ENCODE data around the gene TPST1. TPM values are rescaled to one million over a fixed set of nuclear protein-coding genes. Genes with fewer than 3 reads are reported as not detected.
"Not testable (repeated sequence)": the region's sequence is repeated elsewhere in the genome, so short reads cannot be mapped to it uniquely, and the experiment has no call there.

Gene TPST1
- total RNA-seq, 1 donor from 2014 or later = 6.0 TPM

- DNase-seq = no peak
- ATAC-seq = no peak
- intact Hi-C loops (cut with micrococcal nuclease) = no loop called here
Measured at GRCh38 chr7:66313886-66314568, 108.9 kb downstream of the TPST1 start.

GRCh38 chr7:66315192-66315591 is 110.1 kb downstream of the TPST1 start:
- ATAC-seq (no peak), DNase-seq (no peak)
- intact Hi-C loops (cut with micrococcal nuclease) = no loop called here

GRCh38 chr7:66319407-66319979 is 114.4 kb downstream of the TPST1 start:
- no peak for DNase-seq
- ATAC-seq = no peak

GRCh38 chr7:66321283-66321682 is 116.1 kb downstream of the TPST1 start:
- no peak for ATAC-seq

More at GRCh38 chr7:66319407-66319979, 114.4 kb downstream of the TPST1 start:
- intact Hi-C loops (cut with micrococcal nuclease) = no loop called here

GRCh38 chr7:66323114-66323796 is 118.1 kb downstream of the TPST1 start:
- DNase-seq = no peak
- intact Hi-C loops (cut with micrococcal nuclease) = no loop called here
- no peak for ATAC-seq

More at GRCh38 chr7:66321283-66321682, 116.1 kb downstream of the TPST1 start:
- intact Hi-C loops (cut with micrococcal nuclease) = no loop called here
- no peak for DNase-seq

GRCh38 chr7:66324985-66325384 is 119.9 kb downstream of the TPST1 start:
- ATAC-seq; intact Hi-C loops (cut with micrococcal nuclease): not testable (repeated sequence)

GRCh38 chr7:66326501-66327215 is 121.5 kb downstream of the TPST1 start:
- ATAC-seq (peak; percentile 38), DNase-seq (no peak)
- intact Hi-C loops (cut with micrococcal nuclease) = no loop called here

More at GRCh38 chr7:66324985-66325384, 119.9 kb downstream of the TPST1 start:
- not testable (repeated sequence) for DNase-seq

GRCh38 chr7:66330961-66331360 is 125.8 kb downstream of the TPST1 start:
- DNase-seq (peak; percentile 77), ATAC-seq (peak; percentile 99)
- intact Hi-C loops (cut with micrococcal nuclease) = no loop called here

GRCh38 chr7:66331883-66332282 is 126.7 kb downstream of the TPST1 start:
- intact Hi-C loops (cut with micrococcal nuclease) = no loop called here
- DNase-seq = no peak
- ATAC-seq = no peak

- ATAC-seq (no peak), DNase-seq (no peak)
- intact Hi-C loops (cut with micrococcal nuclease) = no loop called here
Measured at GRCh38 chr7:66333443-66333842, 128.3 kb downstream of the TPST1 start.

GRCh38 chr7:66335318-66335717 is 130.2 kb downstream of the TPST1 start:
- intact Hi-C loops (cut with micrococcal nuclease) = no loop called here
- DNase-seq (no peak), ATAC-seq (no peak)

- no peak for DNase-seq
- intact Hi-C loops (cut with micrococcal nuclease) = no loop called here
- no peak for ATAC-seq
Measured at GRCh38 chr7:66336760-66337159, 131.6 kb downstream of the TPST1 start.

GRCh38 chr7:66339141-66339540 is 134.0 kb downstream of the TPST1 start:
- DNase-seq = no peak
- intact Hi-C loops (cut with micrococcal nuclease) = no loop called here
- ATAC-seq = no peak

GRCh38 chr7:66344166-66344565 is 139.0 kb downstream of the TPST1 start:
- intact Hi-C loops (cut with micrococcal nuclease) = no loop called here
- ATAC-seq = no peak

GRCh38 chr7:66348531-66348930 is 143.4 kb downstream of the TPST1 start:
- no peak for DNase-seq
- ATAC-seq = no peak
- intact Hi-C loops (cut with micrococcal nuclease) = no loop called here

More at GRCh38 chr7:66344166-66344565, 139.0 kb downstream of the TPST1 start:
- DNase-seq = no peak

GRCh38 chr7:66348959-66349358 is 143.8 kb downstream of the TPST1 start:
- intact Hi-C loops (cut with micrococcal nuclease) = no loop called here
- DNase-seq (no peak), ATAC-seq (peak; percentile 51)

GRCh38 chr7:66352071-66352470 is 146.9 kb downstream of the TPST1 start:
- ATAC-seq (no peak), DNase-seq (no peak)
- intact Hi-C loops (cut with micrococcal nuclease) = no loop called here

- ATAC-seq = no peak
- intact Hi-C loops (cut with micrococcal nuclease) = no loop called here
- no peak for DNase-seq
Measured at GRCh38 chr7:66353547-66353946, 148.4 kb downstream of the TPST1 start.

- ATAC-seq (no peak), DNase-seq (no peak)
- intact Hi-C loops (cut with micrococcal nuclease) = no loop called here
Measured at GRCh38 chr7:66355756-66356155, 150.6 kb downstream of the TPST1 start.

- intact Hi-C loops (cut with micrococcal nuclease) = no loop called here
- ATAC-seq (no peak), DNase-seq (no peak)
Measured at GRCh38 chr7:66356277-66356721, 151.2 kb downstream of the TPST1 start.

Measured in left ventricle myocardium superior (tissue), 1 donor.